NCI-H748 (cell line): Measurements from ENCODE around the gene SECISBP2L.

Experiments used
- DNase-seq: peaks from one replicate; lab custom pipeline; 2025; ENCODE audit not compliant: unreplicated experiment; lab: John Stamatoyannopoulos, UW

Gene SECISBP2L

DNA sequence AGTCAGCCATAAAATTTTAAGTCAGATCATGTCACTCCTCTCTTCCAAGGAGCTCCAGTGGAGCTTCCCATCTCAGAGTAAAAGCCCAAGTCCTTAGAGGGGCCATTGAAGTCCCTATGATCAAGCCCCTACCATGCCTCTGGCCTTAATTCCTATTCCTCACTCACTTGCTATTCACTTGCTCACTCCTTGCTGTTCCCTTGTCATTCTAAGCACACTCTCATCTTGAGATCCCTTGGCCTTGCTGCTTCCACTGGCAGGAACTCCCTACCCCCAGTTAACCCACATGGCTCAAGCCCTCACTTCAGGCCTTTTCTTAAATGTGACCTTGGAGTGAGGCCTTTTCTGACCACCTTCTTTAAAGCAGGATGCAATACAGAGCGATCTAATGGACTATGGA lies 12.3 kb upstream of the SECISBP2L start:
- DNase-seq = no peak

DNA sequence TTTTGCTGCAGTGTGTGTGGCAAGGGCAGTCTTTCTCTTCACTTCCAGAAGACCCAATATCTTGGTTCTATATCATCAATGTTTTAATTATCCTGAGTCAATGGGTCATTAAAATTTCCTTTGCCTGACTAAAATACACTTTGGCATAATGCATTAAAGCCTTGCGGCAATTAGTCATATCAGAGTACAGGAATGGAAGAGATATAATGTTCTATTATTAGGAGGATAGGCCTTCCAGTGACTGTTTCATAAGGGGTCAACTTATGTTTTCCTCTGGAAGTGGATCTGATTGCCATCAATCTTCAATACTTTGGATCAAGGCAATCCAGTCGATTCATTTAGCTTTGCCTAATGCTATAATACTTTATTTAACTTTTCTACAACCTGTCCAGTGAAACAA lies 9.4 kb upstream of the SECISBP2L start:
- DNase-seq = no peak

DNA sequence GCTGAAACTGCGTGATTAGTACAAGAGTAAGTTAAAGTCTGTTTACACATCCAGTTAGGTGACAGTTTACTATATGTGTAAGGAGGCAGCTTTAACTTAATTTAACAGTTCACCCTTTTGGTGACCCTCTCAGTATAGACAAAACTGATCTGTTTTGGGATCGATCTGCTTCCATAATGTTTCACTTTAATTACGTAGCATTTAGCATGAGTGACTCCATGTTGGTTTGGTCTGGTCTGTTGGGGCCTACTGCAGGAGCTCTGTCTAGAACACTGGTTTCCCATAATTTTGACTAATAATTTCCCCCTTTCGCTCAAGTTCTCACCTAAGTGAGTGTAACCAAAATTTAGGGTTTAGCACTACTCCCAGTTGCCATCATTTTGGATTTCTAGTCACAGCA lies 6.4 kb upstream of the SECISBP2L start:
- no peak for DNase-seq

DNA sequence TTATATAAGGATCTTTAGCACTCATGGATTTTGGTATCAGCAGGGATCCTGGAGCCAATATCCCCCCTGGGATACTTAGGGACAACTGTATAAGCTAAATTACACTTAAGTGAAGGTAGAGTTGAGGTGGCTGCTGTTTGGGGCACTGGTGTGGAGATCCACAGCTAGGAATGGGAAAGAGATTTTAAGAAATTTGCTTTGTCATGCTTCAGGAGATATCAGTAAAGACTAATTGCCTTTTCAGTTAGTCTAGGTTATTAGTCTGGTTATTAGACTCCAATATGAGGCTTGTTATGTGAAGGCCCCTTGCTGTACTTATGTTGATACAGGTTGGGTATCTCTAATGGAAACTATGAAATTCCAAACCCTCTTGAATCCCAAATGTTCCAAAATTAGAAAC lies 1.2 kb upstream of the SECISBP2L start:
- no peak for DNase-seq

DNA sequence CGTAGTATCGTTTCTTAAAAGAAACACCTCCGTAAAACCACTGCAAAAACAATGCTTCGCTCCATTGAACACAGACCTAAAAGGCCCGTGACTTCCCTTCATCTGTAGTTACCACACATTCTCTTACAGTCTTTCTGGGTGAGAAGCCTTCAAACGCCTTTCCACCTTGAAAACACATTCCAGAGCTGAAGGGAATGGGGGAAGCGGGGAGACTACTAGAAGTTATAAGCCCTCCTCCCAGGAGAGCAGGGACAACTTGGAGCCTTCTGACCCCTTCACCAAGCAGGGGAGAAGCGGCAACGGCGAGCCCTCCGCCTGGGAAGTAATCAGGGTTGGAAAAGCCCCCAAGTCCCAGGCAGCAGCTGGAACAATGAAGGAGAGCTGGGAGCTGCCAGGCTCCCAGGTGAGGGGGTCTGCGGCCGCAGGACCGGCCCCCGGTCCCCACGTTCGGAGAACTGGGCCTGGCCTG lies 461 bp downstream of the SECISBP2L start:
- no peak for DNase-seq

DNA sequence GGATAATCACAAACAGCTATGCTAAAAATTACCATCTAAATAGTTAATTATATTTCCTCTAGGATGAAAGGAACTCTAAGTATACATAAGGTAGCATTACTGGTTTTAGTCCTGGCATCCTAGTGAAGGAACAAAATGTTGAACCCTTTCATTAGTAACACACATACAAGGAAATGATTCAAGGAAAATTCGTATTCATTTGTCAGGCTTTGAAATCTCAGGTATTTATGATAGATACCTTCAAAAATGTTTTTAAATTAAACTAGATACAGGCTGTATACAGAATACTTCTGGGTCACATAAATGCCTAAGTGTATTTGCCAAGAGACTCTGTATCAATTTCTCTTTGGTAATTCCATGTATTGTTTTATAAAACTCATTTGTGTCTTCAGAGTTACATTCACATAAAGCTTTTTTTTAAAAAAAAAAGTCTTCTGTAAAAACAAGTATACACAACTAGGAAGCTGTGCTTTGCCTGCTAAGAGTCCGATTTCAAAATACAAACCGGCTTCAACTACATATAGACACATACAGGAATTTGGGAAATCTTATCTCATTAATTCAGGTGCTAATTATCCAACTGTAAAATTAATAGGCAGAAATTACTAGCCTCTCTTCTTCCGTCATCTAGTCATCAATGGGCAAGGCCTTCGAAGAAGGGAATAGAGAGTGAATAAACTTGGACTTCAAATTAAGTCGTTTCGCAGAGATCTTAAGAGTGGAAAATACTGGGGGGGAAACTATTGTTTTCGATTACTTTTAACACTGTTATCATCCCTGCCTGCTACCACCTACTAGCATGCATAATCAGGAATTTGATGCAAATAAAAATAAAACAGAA lies 1.3 kb downstream of the SECISBP2L start:
- no peak for DNase-seq

DNA sequence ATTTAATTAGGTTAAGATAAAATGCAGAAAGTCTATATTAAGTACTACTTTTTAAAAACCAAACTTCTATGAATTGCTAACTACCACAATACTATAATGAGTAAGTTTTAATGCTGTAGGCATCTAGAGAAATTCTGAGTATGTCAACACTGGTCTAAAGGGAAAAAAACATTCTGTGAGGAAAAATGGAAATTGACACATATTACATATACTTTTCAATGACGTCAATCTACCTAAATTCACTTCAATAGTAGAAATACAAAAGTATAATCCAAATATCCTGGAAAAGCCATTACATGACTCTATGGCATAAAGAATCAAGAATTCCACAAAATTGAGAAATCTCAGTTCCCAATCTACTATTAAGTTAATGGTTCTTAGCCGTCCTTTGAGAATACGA lies 2.2 kb downstream of the SECISBP2L start:
- no peak for DNase-seq

DNA sequence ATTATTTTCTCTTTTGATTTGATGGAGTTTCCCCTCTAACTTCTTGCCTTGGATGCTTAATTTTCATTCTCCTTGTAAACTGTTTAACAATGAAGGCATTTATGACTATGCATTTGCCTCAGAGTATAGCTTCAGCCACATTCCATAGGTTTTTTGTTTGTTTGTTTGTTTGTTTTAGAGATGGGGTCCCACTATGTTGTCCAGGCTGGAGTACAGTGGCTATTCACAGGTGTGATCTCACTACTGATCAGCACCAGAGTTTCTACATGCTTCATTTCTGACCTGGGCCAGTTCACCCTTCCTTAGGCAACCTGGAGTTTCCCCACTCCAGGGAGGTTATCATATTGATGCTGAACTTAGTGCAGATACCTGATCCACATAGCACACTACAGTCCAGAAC lies 4.1 kb downstream of the SECISBP2L start:
- DNase-seq = no peak

DNA sequence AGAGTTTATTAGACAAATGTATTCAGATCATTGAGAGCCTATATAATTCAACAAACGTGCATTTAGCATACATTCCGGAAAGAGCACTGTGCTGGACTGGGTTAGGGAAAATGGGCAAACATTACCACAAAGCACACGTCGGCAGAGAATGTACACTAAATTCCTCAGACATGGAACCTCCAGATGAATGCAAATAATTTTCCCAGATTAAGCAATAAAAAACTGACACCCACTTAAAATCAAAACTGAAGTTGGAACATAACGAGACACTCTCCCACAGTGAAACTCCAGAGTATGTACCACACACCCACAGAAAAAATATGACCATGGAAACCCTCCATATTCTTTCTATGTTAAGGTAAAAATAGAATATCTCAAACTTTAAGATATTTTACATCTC lies 4.8 kb downstream of the SECISBP2L start:
- no peak for DNase-seq

DNA sequence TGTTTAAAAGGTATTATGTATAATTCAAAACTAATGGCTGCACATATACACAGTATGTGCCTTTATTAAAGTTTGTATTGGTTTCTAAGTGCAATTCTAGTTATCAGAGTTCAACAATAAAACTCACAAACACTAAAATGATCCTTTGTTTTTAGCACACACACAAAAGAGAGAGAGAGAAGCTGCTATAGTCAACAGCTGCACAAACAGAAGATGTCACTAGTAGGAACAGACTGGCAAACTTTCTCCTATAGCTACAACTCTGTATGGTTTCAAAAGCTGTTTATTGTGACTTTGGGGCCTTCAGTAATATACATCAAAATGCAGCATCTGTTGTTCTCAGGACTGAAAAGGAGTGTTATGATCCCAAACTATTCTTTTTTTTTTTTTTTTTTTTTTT lies 6.1 kb downstream of the SECISBP2L start:
- DNase-seq = no peak

DNA sequence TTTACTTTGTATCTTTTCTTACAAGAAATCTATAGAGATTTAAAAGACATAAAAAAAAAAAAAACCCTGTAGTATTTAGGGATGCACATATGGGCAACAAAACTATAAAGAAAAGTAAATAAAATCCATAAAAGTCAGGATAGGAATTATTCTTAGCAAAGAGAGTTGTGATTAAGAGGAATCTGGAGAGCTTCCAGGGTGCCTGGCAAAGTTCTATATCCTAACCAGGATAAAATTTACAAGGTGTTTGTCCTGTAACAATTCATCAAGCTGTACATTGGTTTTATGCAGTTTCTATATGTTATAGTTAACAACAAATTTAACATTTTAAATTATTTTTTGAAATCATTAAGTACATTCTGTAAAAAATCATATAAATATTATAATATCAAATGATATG lies 7.9 kb downstream of the SECISBP2L start:
- DNase-seq = no peak

DNA sequence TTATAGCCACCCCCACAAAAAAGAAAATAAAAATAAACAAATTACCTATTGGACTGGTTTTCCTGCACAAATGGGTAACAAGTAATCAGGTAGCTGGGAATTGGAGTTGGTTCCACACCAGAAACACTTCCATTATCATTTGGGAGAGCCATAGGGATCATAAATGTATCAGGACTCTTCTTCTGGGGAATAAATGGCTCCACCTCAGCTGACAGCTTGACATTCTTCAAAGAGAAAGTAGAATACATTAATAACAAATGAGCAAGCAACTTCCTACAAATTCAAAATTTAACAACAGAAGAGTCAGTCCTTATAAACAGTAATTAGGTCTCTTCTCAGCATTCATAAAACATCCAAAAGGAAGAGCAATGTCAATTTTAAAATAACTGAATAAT lies 8.7 kb downstream of the SECISBP2L start:
- DNase-seq = no peak

DNA sequence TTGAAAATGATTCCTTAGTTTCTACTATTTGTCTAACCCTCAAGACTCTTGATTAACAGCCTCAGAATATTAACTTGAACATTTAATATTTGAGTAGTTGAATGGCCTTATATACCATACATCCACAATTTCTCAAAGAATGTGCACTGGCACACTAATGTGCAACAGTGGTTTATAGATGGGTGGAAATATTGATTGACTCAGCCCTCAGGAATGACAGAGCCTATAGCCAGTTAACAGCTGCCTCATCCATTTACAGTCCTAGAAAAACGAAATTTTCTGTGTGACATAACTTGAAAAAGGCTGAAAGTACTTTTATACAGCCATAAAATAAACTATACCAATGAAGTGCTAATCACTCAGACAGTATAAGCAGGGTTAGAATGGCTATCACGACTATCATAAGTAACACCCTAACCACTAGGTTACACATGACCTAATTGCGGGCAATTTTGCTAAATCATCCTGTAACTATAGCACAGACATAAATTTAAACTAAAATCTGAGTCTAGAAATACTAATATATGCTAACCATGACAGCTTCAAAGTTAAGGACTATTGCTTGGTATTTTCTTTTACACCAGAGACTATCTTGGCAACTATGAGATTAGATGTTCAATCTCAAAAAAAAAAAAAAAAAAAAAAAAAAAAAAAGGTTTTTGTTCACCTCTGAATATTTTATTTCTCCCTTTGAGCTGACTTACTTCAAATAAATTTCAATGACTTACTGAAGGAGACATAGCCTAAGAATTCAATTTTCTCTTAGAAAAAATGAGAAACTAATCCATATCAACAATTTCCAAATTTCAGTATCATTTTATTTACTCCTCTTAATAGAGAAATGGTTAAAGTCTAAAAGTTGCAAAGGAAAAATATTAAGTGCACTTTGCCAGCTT lies 9.3 kb downstream of the SECISBP2L start:
- DNase-seq = no peak

DNA sequence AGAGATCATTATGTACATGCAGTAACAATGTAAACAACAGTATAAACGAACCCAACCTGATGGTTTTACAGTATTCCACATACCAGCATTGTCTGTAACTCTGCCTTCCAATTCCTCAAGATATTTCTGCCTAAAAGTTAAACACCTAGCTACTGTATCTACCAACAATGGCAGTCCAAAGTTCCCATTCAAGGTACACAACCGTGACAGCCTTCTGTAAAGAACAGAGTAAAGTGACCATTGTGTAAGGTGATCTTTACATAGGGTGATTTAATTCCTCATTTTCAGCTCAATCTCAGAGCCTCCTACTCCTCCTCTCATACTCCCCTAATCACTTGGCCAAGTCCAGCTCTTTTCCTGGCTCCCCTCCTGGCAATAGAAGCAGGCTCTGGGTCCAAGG lies 10.4 kb downstream of the SECISBP2L start:
- DNase-seq = no peak

DNA sequence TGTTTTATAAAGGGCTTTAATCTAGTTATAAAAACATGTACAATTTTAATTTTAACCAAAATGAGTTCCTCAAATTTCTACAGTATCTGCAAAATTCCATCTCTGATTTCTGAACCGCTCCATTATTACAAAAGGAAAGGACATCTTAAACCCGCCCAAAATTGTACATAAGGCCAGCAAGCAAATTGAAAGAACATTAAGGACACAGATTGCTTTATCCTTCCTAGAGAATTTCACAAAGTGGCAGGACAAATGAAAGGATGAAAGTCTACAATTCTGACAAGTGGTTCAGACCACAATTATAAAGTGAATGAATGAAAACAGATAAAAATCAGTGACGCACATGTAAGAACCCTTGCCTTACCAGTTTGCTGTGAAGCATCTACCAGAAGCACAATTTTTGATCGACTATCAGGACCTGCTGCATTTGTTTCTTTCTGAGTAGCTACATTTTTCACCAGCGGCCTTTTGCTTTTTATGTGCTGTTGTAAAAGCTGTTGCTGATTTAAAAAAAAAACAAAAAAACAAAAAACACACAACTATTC lies 13.6 kb downstream of the SECISBP2L start:
- DNase-seq = no peak

DNA sequence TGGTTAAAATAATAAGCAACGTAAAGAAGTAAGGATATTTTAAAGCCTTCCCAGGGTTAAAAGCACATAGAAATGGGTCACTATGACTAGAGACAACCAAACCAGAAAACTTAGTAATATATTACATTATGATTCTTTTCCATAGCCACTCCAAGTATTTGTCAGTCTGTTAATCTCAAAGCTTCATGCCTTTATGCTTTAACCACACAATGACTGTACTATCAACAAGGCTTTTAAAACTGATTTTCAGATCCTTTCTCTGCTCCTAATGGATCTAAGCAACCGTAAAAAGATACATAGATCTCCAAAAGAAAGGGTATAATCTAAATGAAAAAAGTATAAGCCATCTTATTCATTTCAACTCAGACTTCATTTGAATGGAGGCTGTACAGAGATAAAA lies 14.4 kb downstream of the SECISBP2L start:
- DNase-seq = no peak

DNA sequence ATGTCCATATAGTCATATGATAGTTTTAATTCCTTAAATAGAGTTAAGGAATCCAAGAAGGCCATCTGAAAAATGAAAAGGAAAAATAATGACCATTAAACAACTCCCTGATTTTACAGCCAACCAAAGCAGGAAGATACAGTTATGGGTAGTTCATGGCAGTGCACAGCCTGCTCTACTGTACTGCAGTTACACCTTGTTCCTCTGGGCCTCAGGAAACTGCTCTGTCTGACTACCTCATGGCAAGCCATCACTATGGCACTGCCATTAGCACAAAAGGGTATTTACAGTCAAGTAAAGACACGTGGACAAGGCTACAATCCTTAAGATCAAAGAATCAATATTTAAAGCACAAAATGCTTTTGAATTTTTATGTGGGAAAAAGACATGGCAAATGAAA lies 19.5 kb downstream of the SECISBP2L start:
- DNase-seq = no peak

DNA sequence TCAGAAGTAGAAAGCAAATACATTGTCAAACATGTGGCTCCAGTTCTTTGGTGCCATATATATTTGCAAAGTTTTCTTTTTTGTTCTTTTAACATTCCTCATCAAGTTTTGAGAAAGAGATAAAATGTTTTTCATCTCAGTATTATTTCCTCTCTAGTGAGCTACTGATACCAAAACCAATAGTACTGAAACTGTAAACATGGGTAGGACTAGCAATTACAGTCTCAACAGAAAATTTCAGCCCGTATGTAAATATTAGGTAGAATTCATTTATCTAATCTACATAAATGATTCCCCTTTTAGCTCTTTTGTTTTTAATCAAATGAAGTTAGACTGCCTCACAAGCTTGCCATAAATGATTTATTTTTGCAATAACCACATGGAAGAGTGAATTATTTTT lies 21.4 kb downstream of the SECISBP2L start:
- DNase-seq = no peak

DNA sequence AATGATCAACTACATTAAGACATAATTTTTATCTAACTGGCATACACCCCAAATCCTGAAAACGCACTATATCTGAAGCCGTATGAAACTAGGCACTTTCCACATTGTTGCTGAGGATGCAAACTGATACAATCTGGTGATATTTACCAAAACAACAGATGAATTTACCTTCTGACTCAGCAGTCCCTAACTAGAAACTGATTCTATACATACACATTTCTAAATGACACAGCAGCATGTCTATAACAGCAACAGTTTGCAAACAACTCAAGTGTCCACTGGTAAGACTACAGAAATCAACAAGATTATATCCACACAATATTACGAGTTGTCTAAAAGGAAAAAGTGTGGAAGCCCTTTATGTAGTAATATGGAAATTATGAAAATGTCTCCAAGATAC lies 22.9 kb downstream of the SECISBP2L start:
- DNase-seq = no peak

DNA sequence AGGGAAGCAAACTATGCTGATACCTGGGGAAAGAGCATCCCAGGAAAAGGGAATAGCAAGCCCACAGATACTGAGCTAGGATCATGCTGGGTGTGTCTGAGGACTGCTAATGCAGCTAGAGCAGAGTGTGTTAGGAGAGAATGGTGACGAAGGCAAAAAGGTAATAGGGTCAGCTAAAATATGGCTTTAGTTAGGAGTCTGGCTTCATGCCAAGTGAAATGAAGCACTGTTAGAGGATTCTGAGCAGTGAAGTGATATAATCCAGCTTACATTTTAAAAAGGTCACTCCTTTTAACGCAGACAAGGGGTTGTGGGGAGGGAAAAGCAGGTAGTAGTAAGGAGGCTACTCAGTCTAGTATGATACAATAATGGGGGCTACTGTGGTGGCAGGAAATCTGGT lies 30.4 kb downstream of the SECISBP2L start:
- DNase-seq = no peak

DNA sequence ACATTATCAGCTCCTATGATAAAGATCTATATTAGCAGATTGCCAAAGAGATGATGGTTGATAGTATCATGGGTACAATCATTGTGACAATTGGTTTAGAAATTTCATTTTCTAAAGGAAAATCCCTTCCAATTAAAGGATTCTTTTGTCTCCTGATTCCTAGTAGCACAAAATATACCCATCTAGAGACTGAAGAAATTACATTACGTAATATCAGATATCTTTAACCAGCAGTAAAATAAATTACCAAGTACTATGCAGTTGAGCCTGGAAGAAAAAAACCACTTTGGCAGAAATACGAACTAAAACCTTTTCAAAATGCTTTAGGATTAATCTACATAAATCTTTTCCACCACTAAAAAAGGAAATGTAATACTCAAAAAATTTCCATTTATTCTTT lies 46.9 kb downstream of the SECISBP2L start:
- DNase-seq = no peak

DNA sequence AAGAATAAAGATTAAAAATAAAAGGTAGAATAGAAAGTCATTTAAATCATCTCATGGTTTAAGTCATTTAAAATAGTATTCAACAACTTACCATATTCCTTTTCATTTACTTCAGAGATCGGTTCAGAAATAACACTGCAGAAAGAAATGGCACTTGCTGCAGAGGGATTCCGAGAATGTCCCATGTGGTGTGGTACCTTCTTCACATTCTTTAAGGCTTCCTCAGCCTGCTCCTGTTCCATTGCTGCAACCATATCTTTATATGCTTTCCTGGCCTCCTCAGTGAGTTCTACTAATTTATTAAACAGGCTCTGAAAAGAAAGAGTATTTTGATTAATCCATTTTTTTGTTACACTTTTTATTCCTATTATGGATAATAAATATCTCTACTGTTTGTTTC lies 50.0 kb downstream of the SECISBP2L start:
- DNase-seq = no peak
